OCI-LY1 (cell line): Measurements from ENCODE around the gene ABCC6.

Experiments
- H2AFZ ChIP-seq: fragments of 200-600 bp; sonication (generic), shearing (Covaris generic); 2 replicates; pipeline ENCODE4 v1.6.0; 2014; ENCODE audit warnings: antibody characterized with exemption, mild to moderate bottlenecking, low read length
- H3F3A ChIP-seq: fragments of 200-600 bp; sonication (generic), shearing (Covaris generic); 2 replicates; pipeline ENCODE4 v1.6.0; 2014; ENCODE audit warnings: mild to moderate bottlenecking, antibody characterized with exemption, low read length, moderate library complexity; ENCODE audit not compliant: insufficient read depth
- H3K27ac ChIP-seq: fragments of 200-600 bp; sonication (generic); 2 replicates; pipeline ENCODE4 v1.5.1; 2014; ENCODE audit warnings: low read length, mixed run types, mild to moderate bottlenecking, low read depth; ENCODE audit not compliant: poor library complexity, severe bottlenecking
- H3K27me3 ChIP-seq: fragments of 200-600 bp; sonication (generic); 2 replicates; pipeline ENCODE4 v1.6.0; 2014; ENCODE audit warnings: antibody characterized with exemption, mild to moderate bottlenecking, low read length, moderate library complexity; ENCODE audit not compliant: insufficient read depth
- H3K36me3 ChIP-seq: fragments of 200-600 bp; sonication (generic); 2 replicates; pipeline ENCODE4 v1.6.1; 2014; ENCODE audit warnings: mild to moderate bottlenecking, antibody characterized with exemption, low read length, moderate library complexity, mixed read lengths; ENCODE audit not compliant: insufficient read depth
- H3K4me1 ChIP-seq: fragments of 200-600 bp; sonication (generic); 2 replicates; pipeline ENCODE4 v1.5.1; 2014; ENCODE audit warnings: mild to moderate bottlenecking, low read length, moderate library complexity; ENCODE audit not compliant: insufficient read depth, severe bottlenecking
- H3K4me2 ChIP-seq: fragments of 200-600 bp; sonication (generic), shearing (Covaris generic); 2 replicates; pipeline ENCODE4 v1.6.1; 2014; ENCODE audit warnings: low read length
- H3K4me3 ChIP-seq: fragments of 200-600 bp; sonication (generic); 2 replicates; pipeline ENCODE4 v1.5.1; 2014; ENCODE audit warnings: low read length, low read depth, mild to moderate bottlenecking, mixed read lengths; ENCODE audit not compliant: poor library complexity, severe bottlenecking
- H3K79me2 ChIP-seq: fragments of 200-600 bp; shearing (Covaris generic); 2 replicates; pipeline ENCODE4 v1.6.1; 2016; ENCODE audit warnings: mixed run types, low read length, mixed read lengths; ENCODE audit not compliant: insufficient read depth
- H3K9ac ChIP-seq: fragments of 200-600 bp; sonication (generic), shearing (Covaris generic); 2 replicates; pipeline ENCODE4 v1.6.1; 2014; ENCODE audit warnings: mild to moderate bottlenecking, low read length, mixed read lengths
- H3K9me2 ChIP-seq: fragments of 200-600 bp; sonication (generic), shearing (Covaris generic); 2 replicates; pipeline ENCODE4 v1.6.1; 2014; ENCODE audit warnings: low read depth, mild to moderate bottlenecking, low read length, mixed read lengths
- H3K9me3 ChIP-seq: fragments of 200-600 bp; shearing (Covaris generic); 2 replicates; pipeline ENCODE4 v1.6.1; 2014; ENCODE audit warnings: low read length, mixed read lengths
- H4K20me1 ChIP-seq: fragments of 200-600 bp; sonication (generic), shearing (Covaris generic); 2 replicates; pipeline ENCODE4 v1.6.0; 2016; ENCODE audit warnings: mild to moderate bottlenecking, low read length; ENCODE audit not compliant: insufficient read depth
- CTCF ChIP-seq: fragments of 200-600 bp; sonication (generic), shearing (Covaris generic); IDR thresholded peaks from 2 replicates; pipeline ENCODE4 v1.5.1; 2017; ENCODE audit warnings: mild to moderate bottlenecking, antibody characterized with exemption, low read length, moderate library complexity, mixed read lengths
- EZH2 ChIP-seq: fragments of 200-600 bp; sonication (generic), shearing (Covaris generic); IDR thresholded peaks from 2 replicates; pipeline ENCODE4 v1.8.0; 2017; ENCODE audit warnings: borderline replicate concordance, mixed run types, mild to moderate bottlenecking, antibody characterized with exemption, low read length, moderate library complexity, mixed read lengths

Gene ABCC6

GRCh38 chr16:16164243-16164642, 59.1 kb downstream of the ABCC6 start:
- H4K20me1 ChIP-seq: no peaks in the 10 kb centered on the region

GRCh38 chr16:16163571-16163970, 59.7 kb downstream of the ABCC6 start:
- Histone ChIP-seq H4K20me1 (no peaks in the 10 kb centered on the region), H3K79me2 (no peaks in the 10 kb centered on the region), H3K9ac (no peak overlapping the region), H3K9me2 (no peaks in the 10 kb centered on the region), H3K27me3 (peaks cover 5% of the 10 kb centered on the region; the same call in 1 of the 2 replicates), H3K27ac (no peak overlapping the region), H3K4me2 (no peak overlapping the region), H3F3A (no peaks in the 10 kb centered on the region), H3K4me1 (no peaks in the 10 kb centered on the region), H3K9me3 (peaks cover 4% of the 10 kb centered on the region; the same call in 1 of the 2 replicates), H2AFZ (no peak overlapping the region), H3K36me3 (no peaks in the 10 kb centered on the region), H3K4me3 (no peak overlapping the region)
- TF ChIP-seq EZH2: no peak
- TF ChIP-seq CTCF: no peak

More at GRCh38 chr16:16164243-16164642, 59.1 kb downstream of the ABCC6 start:
- TF ChIP-seq CTCF (no peak), EZH2 (no peak)
- H3K27ac ChIP-seq: no peak overlapping the region
- H3K4me3 ChIP-seq: no peak overlapping the region
- no peaks in the 10 kb centered on the region for H3K9me2 ChIP-seq
- peaks cover 4% of the 10 kb centered on the region; the same call in 1 of the 2 replicates for H3K9me3 ChIP-seq
- H3K36me3 ChIP-seq: no peaks in the 10 kb centered on the region
- H3F3A ChIP-seq: no peaks in the 10 kb centered on the region
- H3K4me1 ChIP-seq: no peaks in the 10 kb centered on the region
- H3K79me2 ChIP-seq: no peaks in the 10 kb centered on the region
- H2AFZ ChIP-seq: no peak overlapping the region
- no peak overlapping the region for H3K4me2 ChIP-seq
- H3K27me3 ChIP-seq: peaks cover 5% of the 10 kb centered on the region; the same call in 1 of the 2 replicates
- H3K9ac ChIP-seq: no peak overlapping the region

- no peaks in the 10 kb centered on the region for H4K20me1 ChIP-seq
- no peak for TF ChIP-seq CTCF
- no peak for TF ChIP-seq EZH2
- H3K4me1 ChIP-seq: no peaks in the 10 kb centered on the region
- H3F3A ChIP-seq: no peaks in the 10 kb centered on the region
- H3K9me2 ChIP-seq: no peaks in the 10 kb centered on the region
- peaks cover 5% of the 10 kb centered on the region; the same call in 1 of the 2 replicates for H3K27me3 ChIP-seq
- H3K9me3 ChIP-seq: peaks cover 4% of the 10 kb centered on the region; the same call in 1 of the 2 replicates
- no peaks in the 10 kb centered on the region for H3K79me2 ChIP-seq
- H3K4me3 ChIP-seq: no peak overlapping the region
- H3K9ac ChIP-seq: no peak overlapping the region
- no peak overlapping the region for H2AFZ ChIP-seq
- H3K4me2 ChIP-seq: no peak overlapping the region
- H3K27ac ChIP-seq: no peak overlapping the region
- no peaks in the 10 kb centered on the region for H3K36me3 ChIP-seq
Measured at GRCh38 chr16:16163109-16163508, 60.2 kb downstream of the ABCC6 start.
